H1 (cell line): ENCODE data around the gene SPR. TPM values are rescaled to one million over a fixed set of nuclear protein-coding genes. Genes with fewer than 3 reads are reported as not detected.

Experiments used
- RAD21 ChIP-seq, 2 experiments: IDR thresholded peaks in 1 of 2; conservative IDR thresholded peaks in 1 of 2; 2 replicates each; pipeline ENCODE4 v1.6.1; 2011; ENCODE audit warnings: low read depth in 2 of 2, low read length in 2 of 2, improper control_type of control experiment in 1 of 2, inconsistent platforms in 1 of 2, mild to moderate bottlenecking in 1 of 2, moderate library complexity in 1 of 2
- polyA plus RNA-seq, 7 experiments: library from polyadenylated mRNA; depleted of rRNA in 3 of 7; stranded (reverse) in 5 of 7; unstranded in 2 of 7; fragments of >200 nt in 5 of 7; fragments of 200-250 nt in 2 of 7; gene quantifications; 1 replicate in 5 of 7; 2 replicates in 1 of 7; 4 replicates in 1 of 7; pipeline versions ENCODE4 v1.2.1 to v1.2.3, GENCODE V29; 2011 to 2013; ENCODE audit warnings: missing spikeins in 2 of 7, mixed read lengths in 2 of 7
- total RNA-seq: library from RNA; stranded (reverse); fragmentation: NEBNext Ultra II Directional; extraction: Animal tissue kit (Norgen Biotek cat#: 25700); gene quantifications from 2 replicates; pipeline ENCODE4 v1.2.1, GENCODE V29; 2021

Gene SPR
- total and polyA plus RNA-seq, 2 of the 8 experiments (the other 6 are each of a cell fraction or from before 2014, with no cell fraction given) = 4.5 to 11.5 TPM

DNA sequence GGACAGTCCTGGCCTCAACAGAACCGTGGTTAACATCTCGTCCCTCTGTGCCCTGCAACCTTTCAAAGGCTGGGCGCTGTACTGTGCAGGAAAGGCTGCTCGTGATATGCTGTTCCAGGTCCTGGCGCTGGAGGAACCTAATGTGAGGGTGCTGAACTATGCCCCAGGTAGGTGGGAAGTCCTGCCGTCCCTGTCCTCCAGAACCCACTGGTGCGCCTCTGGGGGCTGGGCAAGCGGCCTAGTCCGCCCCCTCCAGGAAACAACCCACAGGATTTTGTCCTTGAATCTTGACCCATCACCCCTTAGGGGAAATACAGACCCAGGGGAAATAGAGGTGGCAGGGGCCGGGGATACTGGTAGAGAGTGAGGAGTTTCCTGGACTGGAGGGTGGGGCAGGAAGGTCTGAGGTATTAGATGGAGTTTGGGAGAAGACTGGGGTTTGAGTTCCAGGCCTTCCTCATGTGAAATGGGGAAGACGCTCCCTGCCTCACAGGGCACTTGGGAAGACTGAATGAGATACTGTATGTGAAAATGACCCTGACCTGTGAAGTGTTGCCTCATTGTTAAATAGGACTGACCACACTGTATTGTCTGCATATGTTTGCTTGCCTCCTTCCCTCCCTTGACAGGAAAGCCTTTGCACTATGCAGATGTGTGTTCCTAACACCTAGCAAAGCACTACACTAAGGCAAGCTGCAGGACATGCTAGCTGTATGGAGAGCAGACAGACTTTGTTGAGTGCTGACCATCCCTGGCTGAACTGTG is 1.4 kb downstream of the SPR start (continued):
- no peak for TF ChIP-seq RAD21 (IDR thresholded peaks at IDR 0.05 in 1 of 2, conservative IDR thresholded peaks at IDR 0.05 in 1 of 2; ENCODE audit: low read depth in 2 of 2, low read length in 2 of 2)
